Keratinocyte (primary cell): ENCODE data around the gene HSD11B2. TPM values are rescaled to one million over a fixed set of nuclear protein-coding genes. Genes with fewer than 3 reads are reported as not detected.
A peak's percentile ranks its signal among the peaks of the same experiment; 100 is the strongest.

Experiments used
- DNase-seq: peaks from one replicate; pipeline ENCODE4 v3.0.0-alpha.2; 2011; ENCODE audit warnings: low read depth, missing footprints, low spot score
- FAIRE-seq: peaks from 2 replicates; lab custom pipeline; 2011; peaks lifted over from hg19 to GRCh38; lab: Jason Lieb, UNC
- H2AFZ ChIP-seq: 2 replicates; pipeline ENCODE4 v1.6.0; 2012; ENCODE audit warnings: low read length, control low read depth, inconsistent platforms; ENCODE audit not compliant: control insufficient read depth
- H3K27ac ChIP-seq: 2 replicates; pipeline ENCODE4 v1.5.1; 2011; ENCODE audit warnings: low read length; ENCODE audit not compliant: control insufficient read depth, insufficient read depth
- H3K27me3 ChIP-seq: 3 replicates; pipeline ENCODE4 v1.6.0; 2011; ENCODE audit warnings: low read length; ENCODE audit not compliant: control insufficient read depth, insufficient read depth; ENCODE audit errors: extremely low read depth
- H3K36me3 ChIP-seq, 2 experiments: 2 replicates in 1 of 2; 3 replicates in 1 of 2; pipeline ENCODE4 v1.5.1; 2011; ENCODE audit warnings: low read length in 2 of 2, mild to moderate bottlenecking in 1 of 2; ENCODE audit not compliant: control insufficient read depth in 2 of 2, insufficient read depth in 2 of 2; ENCODE audit errors: extremely low read depth in 1 of 2
- H3K4me1 ChIP-seq: 3 replicates; pipeline ENCODE4 v1.5.1; 2011; ENCODE audit warnings: low read length; ENCODE audit not compliant: control insufficient read depth, insufficient read depth; ENCODE audit errors: extremely low read depth
- H3K4me2 ChIP-seq: 3 replicates; pipeline ENCODE4 v1.6.0; 2011; ENCODE audit warnings: low read depth, low read length; ENCODE audit not compliant: control insufficient read depth, insufficient read depth; ENCODE audit errors: extremely low read depth
- H3K4me3 ChIP-seq, 3 experiments: fragments of 200-600 bp in 1 of 3; sonication (generic) in 1 of 3; 2 replicates in 2 of 3; 3 replicates in 1 of 3; pipeline ENCODE4 v1.5.1; 2011 to 2016; ENCODE audit warnings: low read length in 3 of 3, mild to moderate bottlenecking in 3 of 3, control low read depth in 2 of 3, inconsistent platforms in 1 of 3, low read depth in 1 of 3, mixed read lengths in 1 of 3, mixed run types in 1 of 3, moderate library complexity in 1 of 3; ENCODE audit not compliant: control insufficient read depth in 2 of 3, insufficient read depth in 2 of 3; ENCODE audit errors: extremely low read depth in 1 of 3
- H3K79me2 ChIP-seq: 2 replicates; pipeline ENCODE4 v1.6.0; 2012; ENCODE audit warnings: low read length; ENCODE audit not compliant: control insufficient read depth, insufficient read depth
- H3K9ac ChIP-seq: 3 replicates; pipeline ENCODE4 v1.6.0; 2011; ENCODE audit warnings: low read length; ENCODE audit not compliant: control insufficient read depth, insufficient read depth; ENCODE audit errors: extremely low read depth
- H3K9me1 ChIP-seq: 3 replicates; pipeline ENCODE4 v1.6.0; 2011; ENCODE audit warnings: low read length; ENCODE audit not compliant: control insufficient read depth, insufficient read depth; ENCODE audit errors: extremely low read depth
- H3K9me3 ChIP-seq: 2 replicates; pipeline ENCODE4 v1.5.1; 2012; ENCODE audit warnings: low read depth, low read length; ENCODE audit not compliant: control insufficient read depth
- H4K20me1 ChIP-seq: 3 replicates; pipeline ENCODE4 v1.6.0; 2011; ENCODE audit warnings: low read length; ENCODE audit not compliant: control insufficient read depth, insufficient read depth; ENCODE audit errors: extremely low read depth
- CTCF ChIP-seq, 3 experiments: IDR thresholded peaks in 1 of 3; conservative IDR thresholded peaks in 1 of 3; optimal IDR thresholded peaks in 1 of 3; 2 replicates in 2 of 3; 3 replicates in 1 of 3; pipeline versions ENCODE3 to v1.5.1; 2011; ENCODE audit warnings: low read length in 3 of 3, mild to moderate bottlenecking in 3 of 3, moderate library complexity in 2 of 3, control low read depth in 1 of 3, inconsistent platforms in 1 of 3; ENCODE audit not compliant: insufficient read depth in 2 of 3; ENCODE audit errors: extremely low read depth in 1 of 3
- EZH2 ChIP-seq: IDR thresholded peaks from one replicate; pipeline ENCODE4 v1.6.1; 2012; ENCODE audit warnings: inconsistent platforms, mild to moderate bottlenecking, low read length, moderate library complexity
- dilution Hi-C: fragments of 300-500 bp; cut with MboI; formaldehyde crosslinking; loops from one replicate; pipeline ENCODE4 v1.7.0; 2020; ENCODE audit warnings: low sequenced_read_pairs; ENCODE audit not compliant: extremely low pct_ligation_motif_present
- polyA plus RNA-seq, 5 experiments: library from polyadenylated mRNA; depleted of rRNA in 3 of 5; stranded (reverse) in 3 of 5; stranded (forward) in 1 of 5; unstranded in 1 of 5; fragments of >200 nt; gene quantifications; 1 replicate in 1 of 5; 2 replicates in 3 of 5; 3 replicates in 1 of 5; pipeline versions ENCODE4 v1.2.1 to v1.2.3, GENCODE V29; 2011 to 2012; ENCODE audit warnings: missing spikeins in 2 of 5, low read depth in 1 of 5, low replicate concordance in 1 of 5

The HSD11B2 gene
- polyA plus RNA-seq, 1 donor (not counting 4 experiments of a cell fraction or from before 2014, with no cell fraction given) = 0.93 TPM

GRCh38 chr16:67415872-67416793 lies 14.8 kb upstream of the HSD11B2 start, which contains the start of gene ZDHHC1:
TSS of gene ZDHHC1 (minus strand) at chr16:67416477. CDS start at chr16:67407775, 8,702 bp downstream.
- H3K9ac ChIP-seq = peak within 1 kb of the TSS; percentile 83
- no peaks in the 10 kb centered on the region for H3K9me3 ChIP-seq
- dilution Hi-C loops = no loop called here
- FAIRE-seq (no peak), DNase-seq (no peak)
- H3K4me1 ChIP-seq = peaks cover 6% of the 10 kb centered on the region
- peak within 1 kb of the TSS; percentile 83 for H2AFZ ChIP-seq
- TF ChIP-seq CTCF (optimal IDR thresholded peaks at IDR 0.05 in 1 of 3, IDR thresholded peaks at IDR 0.05 in 1 of 3, conservative IDR thresholded peaks at IDR 0.05 in 1 of 3; ENCODE audit: extremely low read depth in 1 of 3, insufficient read depth in 2 of 3, low read length in 3 of 3) (peak; percentile 37 to 91 (median 77)), EZH2 (no peak)
- peak within 1 kb of the TSS; percentile 70 to 76 (median 72) for H3K4me3 ChIP-seq
- peak within 1 kb of the TSS; percentile 90 for H3K4me2 ChIP-seq
- no peaks in the 10 kb centered on the region for H3K9me1 ChIP-seq
- H4K20me1 ChIP-seq = no peaks in the 10 kb centered on the region
- H3K36me3 ChIP-seq = no peaks in the 10 kb centered on the region
- peak within 1 kb of the TSS; percentile 68 for H3K27ac ChIP-seq
- no peaks in the 10 kb centered on the region for H3K79me2 ChIP-seq
- H3K27me3 ChIP-seq = no peaks in the 10 kb centered on the region

GRCh38 chr16:67417333-67418061 lies 13.4 kb upstream of the HSD11B2 start:
- Histone ChIP-seq H3K36me3 (no peaks in the 10 kb centered on the region), H3K4me3 (no peak overlapping the region), H3K4me2 (no peak overlapping the region), H3K4me1 (peaks cover 6% of the 10 kb centered on the region), H3K9me3 (no peaks in the 10 kb centered on the region), H4K20me1 (no peaks in the 10 kb centered on the region), H3K9me1 (no peaks in the 10 kb centered on the region), H3K79me2 (no peaks in the 10 kb centered on the region), H3K27ac (no peak overlapping the region), H3K27me3 (no peaks in the 10 kb centered on the region), H3K9ac (no peak overlapping the region), H2AFZ (no peak overlapping the region)
- DNase-seq (no peak), FAIRE-seq (no peak)
- dilution Hi-C loops = no loop called here
- TF ChIP-seq EZH2 (no peak), CTCF (optimal IDR thresholded peaks at IDR 0.05 in 1 of 3, IDR thresholded peaks at IDR 0.05 in 1 of 3, conservative IDR thresholded peaks at IDR 0.05 in 1 of 3; ENCODE audit: extremely low read depth in 1 of 3, insufficient read depth in 2 of 3, low read length in 3 of 3) (no peak)
